ENCODE results near the gene ADORA1.

DNA sequence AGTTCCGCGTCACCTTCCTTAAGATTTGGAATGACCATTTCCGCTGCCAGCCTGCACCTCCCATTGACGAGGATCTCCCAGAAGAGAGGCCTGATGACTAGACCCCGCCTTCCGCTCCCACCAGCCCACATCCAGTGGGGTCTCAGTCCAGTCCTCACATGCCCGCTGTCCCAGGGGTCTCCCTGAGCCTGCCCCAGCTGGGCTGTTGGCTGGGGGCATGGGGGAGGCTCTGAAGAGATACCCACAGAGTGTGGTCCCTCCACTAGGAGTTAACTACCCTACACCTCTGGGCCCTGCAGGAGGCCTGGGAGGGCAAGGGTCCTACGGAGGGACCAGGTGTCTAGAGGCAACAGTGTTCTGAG lies 38.3 kb downstream of the ADORA1 start:
- TF ChIP-seq, protein P1, sequence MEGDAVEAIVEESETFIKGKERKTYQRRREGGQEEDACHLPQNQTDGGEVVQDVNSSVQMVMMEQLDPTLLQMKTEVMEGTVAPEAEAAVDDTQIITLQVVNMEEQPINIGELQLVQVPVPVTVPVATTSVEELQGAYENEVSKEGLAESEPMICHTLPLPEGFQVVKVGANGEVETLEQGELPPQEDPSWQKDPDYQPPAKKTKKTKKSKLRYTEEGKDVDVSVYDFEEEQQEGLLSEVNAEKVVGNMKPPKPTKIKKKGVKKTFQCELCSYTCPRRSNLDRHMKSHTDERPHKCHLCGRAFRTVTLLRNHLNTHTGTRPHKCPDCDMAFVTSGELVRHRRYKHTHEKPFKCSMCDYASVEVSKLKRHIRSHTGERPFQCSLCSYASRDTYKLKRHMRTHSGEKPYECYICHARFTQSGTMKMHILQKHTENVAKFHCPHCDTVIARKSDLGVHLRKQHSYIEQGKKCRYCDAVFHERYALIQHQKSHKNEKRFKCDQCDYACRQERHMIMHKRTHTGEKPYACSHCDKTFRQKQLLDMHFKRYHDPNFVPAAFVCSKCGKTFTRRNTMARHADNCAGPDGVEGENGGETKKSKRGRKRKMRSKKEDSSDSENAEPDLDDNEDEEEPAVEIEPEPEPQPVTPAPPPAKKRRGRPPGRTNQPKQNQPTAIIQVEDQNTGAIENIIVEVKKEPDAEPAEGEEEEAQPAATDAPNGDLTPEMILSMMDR (IDR thresholded peaks at IDR 0.05): no peak
- TF ChIP-seq POLR2AphosphoS5 (IDR thresholded peaks at IDR 0.05) (no peak), POLR2A (IDR thresholded peaks at IDR 0.05) (no peak)

All from transverse colon (tissue), 4 donors.